ENCODE data around the gene MED8. TPM values are rescaled to one million over a fixed set of nuclear protein-coding genes. Genes with fewer than 3 reads are reported as not detected.

The MED8 gene
- total and polyA plus RNA-seq, 10 of the 15 experiments (the other 5 are each of a cell fraction or from before 2014, with no cell fraction given): 20.2 to 61.7 (median 39.5) TPM

DNA sequence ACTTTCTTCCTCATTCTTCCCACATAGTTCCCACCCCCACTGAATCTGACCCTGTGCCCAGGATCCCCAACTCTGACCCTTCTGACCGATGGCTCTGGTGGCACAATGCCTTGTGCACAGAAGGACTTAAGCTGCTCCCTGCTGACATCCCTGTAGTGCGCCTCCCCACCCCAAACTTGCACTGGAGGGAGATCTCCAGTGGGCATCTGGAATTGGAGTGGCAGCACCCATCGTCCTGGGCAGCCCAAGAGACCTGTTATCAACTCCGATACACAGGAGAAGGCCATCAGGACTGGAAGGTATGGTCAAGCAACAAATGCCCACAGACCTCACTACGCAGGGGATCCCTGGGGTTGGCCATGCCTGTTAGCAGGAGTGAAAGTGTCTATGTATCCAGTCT is 43.0 kb downstream of the MED8 start:
- Histone ChIP-seq H3K4me2 (ENCODE audit: control insufficient read depth, insufficient read depth) (no peak overlapping the region), H3K9ac (ENCODE audit: control insufficient read depth, insufficient read depth, low read length) (no peak overlapping the region), H3K4me3 (no peak overlapping the region), H3K27me3 (replicated peaks in 1 of 2; ENCODE audit: control insufficient read depth in 2 of 2, insufficient read depth in 2 of 2, low read length in 1 of 2) (no peaks in the 10 kb centered on the region), H4K20me1 (ENCODE audit: control insufficient read depth, insufficient read depth) (no peaks in the 10 kb centered on the region), H3K79me2 (ENCODE audit: control insufficient read depth, insufficient read depth, low read length) (no peaks in the 10 kb centered on the region), H2AFZ (ENCODE audit: control insufficient read depth, low read depth, low read length) (no peak overlapping the region), H3K9me3 (replicated peaks; ENCODE audit: control insufficient read depth, insufficient read depth, low read length) (no peaks in the 10 kb centered on the region), H3K36me3 (ENCODE audit: control insufficient read depth in 2 of 2, insufficient read depth in 2 of 2, low read length in 1 of 2) (no peaks in the 10 kb centered on the region), H3K4me1 (ENCODE audit: control insufficient read depth, insufficient read depth, low read length) (no peaks in the 10 kb centered on the region), H3K27ac (ENCODE audit: control insufficient read depth, insufficient read depth) (no peak overlapping the region)
- in situ Hi-C loops (cut with MboI) (no loop called here), intact Hi-C loops (cut with micrococcal nuclease; ENCODE audit: unreplicated experiment) (no loop called here)
- ChIA-PET CTCF (no interaction called here), POLR2A (no interaction called here), RAD21 (ENCODE audit: unreplicated experiment) (interaction anchor here (1.4 kb wide), 1 partner anchor 11 kb away, joined by 3 read pairs; no protein-coding TSS in a partner anchor), SMC1A (ENCODE audit: uncharacterized antibody, unreplicated experiment) (no interaction called here)
- BruUV-seq (replicated peaks): no TSS peak
- DNase-seq (ENCODE audit: low read depth, low spot score) (no peak), FAIRE-seq (no peak), ATAC-seq (no peak)
- WGBS (ENCODE audit: insufficient coverage, insufficient replicate concordance, low lambda C conversion rate, missing lambda C conversion rate): 61% methylated on average over 5 of the region's 5 CpGs
- no peak for TF ChIP-seq PBX3 (IDR thresholded peaks at IDR 0.05; ENCODE audit: insufficient replicate concordance, low read depth, low read length)
- no peak for TF ChIP-seq TBL1XR1 (IDR thresholded peaks at IDR 0.05; ENCODE audit: low read depth, low read length)
- TF ChIP-seq NFXL1 (IDR thresholded peaks at IDR 0.05; ENCODE audit: borderline replicate concordance): no peak
- TF ChIP-seq FOS (IDR thresholded peaks at IDR 0.05; ENCODE audit: borderline replicate concordance, extremely low read depth, insufficient read length): no peak
- TF ChIP-seq ZNF384 (IDR thresholded peaks at IDR 0.05; ENCODE audit: borderline replicate concordance, low read depth, low read length): no peak
- TF ChIP-seq, protein P1, sequence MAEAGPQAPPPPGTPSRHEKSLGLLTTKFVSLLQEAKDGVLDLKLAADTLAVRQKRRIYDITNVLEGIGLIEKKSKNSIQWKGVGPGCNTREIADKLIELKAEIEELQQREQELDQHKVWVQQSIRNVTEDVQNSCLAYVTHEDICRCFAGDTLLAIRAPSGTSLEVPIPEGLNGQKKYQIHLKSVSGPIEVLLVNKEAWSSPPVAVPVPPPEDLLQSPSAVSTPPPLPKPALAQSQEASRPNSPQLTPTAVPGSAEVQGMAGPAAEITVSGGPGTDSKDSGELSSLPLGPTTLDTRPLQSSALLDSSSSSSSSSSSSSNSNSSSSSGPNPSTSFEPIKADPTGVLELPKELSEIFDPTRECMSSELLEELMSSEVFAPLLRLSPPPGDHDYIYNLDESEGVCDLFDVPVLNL (IDR thresholded peaks at IDR 0.05; ENCODE audit: low read depth, low read length): no peak
- no peak for TF ChIP-seq NFYB (IDR thresholded peaks at IDR 0.05; ENCODE audit: insufficient read depth, low read depth, low read length)
- TF ChIP-seq RELA (IDR thresholded peaks at IDR 0.05; ENCODE audit: borderline replicate concordance, partially characterized antibody): no peak
- TF ChIP-seq, protein P2, sequence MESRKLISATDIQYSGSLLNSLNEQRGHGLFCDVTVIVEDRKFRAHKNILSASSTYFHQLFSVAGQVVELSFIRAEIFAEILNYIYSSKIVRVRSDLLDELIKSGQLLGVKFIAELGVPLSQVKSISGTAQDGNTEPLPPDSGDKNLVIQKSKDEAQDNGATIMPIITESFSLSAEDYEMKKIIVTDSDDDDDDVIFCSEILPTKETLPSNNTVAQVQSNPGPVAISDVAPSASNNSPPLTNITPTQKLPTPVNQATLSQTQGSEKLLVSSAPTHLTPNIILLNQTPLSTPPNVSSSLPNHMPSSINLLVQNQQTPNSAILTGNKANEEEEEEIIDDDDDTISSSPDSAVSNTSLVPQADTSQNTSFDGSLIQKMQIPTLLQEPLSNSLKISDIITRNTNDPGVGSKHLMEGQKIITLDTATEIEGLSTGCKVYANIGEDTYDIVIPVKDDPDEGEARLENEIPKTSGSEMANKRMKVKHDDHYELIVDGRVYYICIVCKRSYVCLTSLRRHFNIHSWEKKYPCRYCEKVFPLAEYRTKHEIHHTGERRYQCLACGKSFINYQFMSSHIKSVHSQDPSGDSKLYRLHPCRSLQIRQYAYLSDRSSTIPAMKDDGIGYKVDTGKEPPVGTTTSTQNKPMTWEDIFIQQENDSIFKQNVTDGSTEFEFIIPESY (IDR thresholded peaks at IDR 0.05): no peak
- TF ChIP-seq ATF3 (IDR thresholded peaks at IDR 0.05; ENCODE audit: borderline replicate concordance, extremely low read depth, low read depth, low read length): no peak
- TF ChIP-seq, protein P3, sequence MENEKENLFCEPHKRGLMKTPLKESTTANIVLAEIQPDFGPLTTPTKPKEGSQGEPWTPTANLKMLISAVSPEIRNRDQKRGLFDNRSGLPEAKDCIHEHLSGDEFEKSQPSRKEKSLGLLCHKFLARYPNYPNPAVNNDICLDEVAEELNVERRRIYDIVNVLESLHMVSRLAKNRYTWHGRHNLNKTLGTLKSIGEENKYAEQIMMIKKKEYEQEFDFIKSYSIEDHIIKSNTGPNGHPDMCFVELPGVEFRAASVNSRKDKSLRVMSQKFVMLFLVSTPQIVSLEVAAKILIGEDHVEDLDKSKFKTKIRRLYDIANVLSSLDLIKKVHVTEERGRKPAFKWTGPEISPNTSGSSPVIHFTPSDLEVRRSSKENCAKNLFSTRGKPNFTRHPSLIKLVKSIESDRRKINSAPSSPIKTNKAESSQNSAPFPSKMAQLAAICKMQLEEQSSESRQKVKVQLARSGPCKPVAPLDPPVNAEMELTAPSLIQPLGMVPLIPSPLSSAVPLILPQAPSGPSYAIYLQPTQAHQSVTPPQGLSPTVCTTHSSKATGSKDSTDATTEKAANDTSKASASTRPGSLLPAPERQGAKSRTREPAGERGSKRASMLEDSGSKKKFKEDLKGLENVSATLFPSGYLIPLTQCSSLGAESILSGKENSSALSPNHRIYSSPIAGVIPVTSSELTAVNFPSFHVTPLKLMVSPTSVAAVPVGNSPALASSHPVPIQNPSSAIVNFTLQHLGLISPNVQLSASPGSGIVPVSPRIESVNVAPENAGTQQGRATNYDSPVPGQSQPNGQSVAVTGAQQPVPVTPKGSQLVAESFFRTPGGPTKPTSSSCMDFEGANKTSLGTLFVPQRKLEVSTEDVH (IDR thresholded peaks at IDR 0.05; ENCODE audit: low read depth, partially characterized antibody): no peak
- no peak for TF ChIP-seq LARP7 (IDR thresholded peaks at IDR 0.05)
- no peak for TF ChIP-seq POLR2AphosphoS2 (IDR thresholded peaks at IDR 0.05; ENCODE audit: low read depth, low read length)
- TF ChIP-seq, protein P4, sequence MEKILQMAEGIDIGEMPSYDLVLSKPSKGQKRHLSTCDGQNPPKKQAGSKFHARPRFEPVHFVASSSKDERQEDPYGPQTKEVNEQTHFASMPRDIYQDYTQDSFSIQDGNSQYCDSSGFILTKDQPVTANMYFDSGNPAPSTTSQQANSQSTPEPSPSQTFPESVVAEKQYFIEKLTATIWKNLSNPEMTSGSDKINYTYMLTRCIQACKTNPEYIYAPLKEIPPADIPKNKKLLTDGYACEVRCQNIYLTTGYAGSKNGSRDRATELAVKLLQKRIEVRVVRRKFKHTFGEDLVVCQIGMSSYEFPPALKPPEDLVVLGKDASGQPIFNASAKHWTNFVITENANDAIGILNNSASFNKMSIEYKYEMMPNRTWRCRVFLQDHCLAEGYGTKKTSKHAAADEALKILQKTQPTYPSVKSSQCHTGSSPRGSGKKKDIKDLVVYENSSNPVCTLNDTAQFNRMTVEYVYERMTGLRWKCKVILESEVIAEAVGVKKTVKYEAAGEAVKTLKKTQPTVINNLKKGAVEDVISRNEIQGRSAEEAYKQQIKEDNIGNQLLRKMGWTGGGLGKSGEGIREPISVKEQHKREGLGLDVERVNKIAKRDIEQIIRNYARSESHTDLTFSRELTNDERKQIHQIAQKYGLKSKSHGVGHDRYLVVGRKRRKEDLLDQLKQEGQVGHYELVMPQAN (conservative IDR thresholded peaks at IDR 0.05): no peak
- TF ChIP-seq GATAD2B (conservative IDR thresholded peaks at IDR 0.05; ENCODE audit: low read depth): no peak
